22Rv1 (cell line): ENCODE results near the gene SLC6A8.
"Not testable (repeated sequence)": the region's sequence is repeated elsewhere in the genome, so short reads cannot be mapped to it uniquely, and the experiment has no call there.

ENCODE experiments used
- H3K27ac ChIP-seq: fragments of 450-650 bp; 2 replicates; pipeline ENCODE4 v1.5.1; 2017
- CTCF ChIP-seq: fragments of 450-650 bp; IDR thresholded peaks from 2 replicates; pipeline ENCODE4 v1.5.1; 2017; ENCODE audit warnings: mild to moderate bottlenecking
- ZFX ChIP-seq: fragments of 450-650 bp; IDR thresholded peaks from 2 replicates; pipeline ENCODE4 v1.6.1; 2017; ENCODE audit warnings: antibody characterized with exemption, borderline replicate concordance

The SLC6A8 gene

GRCh38 chrX:153700376-153700945, 12.7 kb downstream of the SLC6A8 start:
- no peak overlapping the region for H3K27ac ChIP-seq
- TF ChIP-seq CTCF: no peak
- no peak for TF ChIP-seq ZFX

GRCh38 chrX:153700967-153701366, 13.2 kb downstream of the SLC6A8 start:
- H3K27ac ChIP-seq: no peak overlapping the region
- TF ChIP-seq ZFX (no peak), CTCF (no peak)

DNA sequence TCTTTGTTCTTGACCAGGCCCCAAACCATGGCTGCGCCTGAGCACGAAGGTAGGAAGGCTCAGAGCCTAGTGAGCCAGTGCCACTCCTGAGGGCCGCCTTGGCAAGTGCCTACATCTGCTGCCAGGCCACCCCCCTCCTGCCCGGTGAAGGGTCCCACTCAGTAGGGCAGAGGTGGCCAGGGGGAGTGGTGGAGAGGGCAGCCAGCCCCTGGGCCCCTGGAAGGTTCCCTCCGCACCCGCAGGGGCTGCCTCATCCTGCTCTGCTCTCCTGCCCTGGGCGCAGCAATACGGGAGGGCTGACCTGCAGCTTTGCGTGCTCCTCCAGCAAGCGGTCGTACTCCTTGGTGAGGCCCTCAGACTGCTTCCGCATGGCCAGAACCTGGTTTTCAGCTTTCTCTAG, 14.0 kb downstream of the SLC6A8 start:
- TF ChIP-seq ZFX (no peak), CTCF (no peak)

GRCh38 chrX:153702336-153703035, 14.8 kb downstream of the SLC6A8 start:
- no peak overlapping the region for H3K27ac ChIP-seq

More for the DNA sequence above, 14.0 kb downstream of the SLC6A8 start:
- H3K27ac ChIP-seq: no peak overlapping the region

DNA sequence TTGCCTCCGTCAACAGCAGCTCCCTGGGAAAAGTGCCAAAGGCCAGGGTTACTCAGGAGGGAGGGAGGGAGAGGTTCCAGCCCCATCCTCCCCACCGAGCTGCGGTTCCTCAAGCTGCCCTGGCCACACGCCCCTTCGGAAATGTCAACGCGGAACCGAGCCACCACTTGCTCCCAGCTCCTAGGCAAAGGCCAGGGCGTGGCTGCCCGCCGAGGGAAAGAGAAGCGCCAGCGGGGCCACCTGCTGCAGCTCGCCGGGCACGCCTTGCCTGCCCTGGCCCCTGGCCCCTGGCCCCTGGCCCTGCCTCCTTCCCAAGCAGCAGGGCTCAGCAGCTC, 15.3 kb downstream of the SLC6A8 start:
- H3K27ac ChIP-seq: no peak overlapping the region
- TF ChIP-seq CTCF: no peak
- TF ChIP-seq ZFX: no peak

More at GRCh38 chrX:153702336-153703035, 14.8 kb downstream of the SLC6A8 start:
- TF ChIP-seq ZFX (no peak), CTCF (no peak)

DNA sequence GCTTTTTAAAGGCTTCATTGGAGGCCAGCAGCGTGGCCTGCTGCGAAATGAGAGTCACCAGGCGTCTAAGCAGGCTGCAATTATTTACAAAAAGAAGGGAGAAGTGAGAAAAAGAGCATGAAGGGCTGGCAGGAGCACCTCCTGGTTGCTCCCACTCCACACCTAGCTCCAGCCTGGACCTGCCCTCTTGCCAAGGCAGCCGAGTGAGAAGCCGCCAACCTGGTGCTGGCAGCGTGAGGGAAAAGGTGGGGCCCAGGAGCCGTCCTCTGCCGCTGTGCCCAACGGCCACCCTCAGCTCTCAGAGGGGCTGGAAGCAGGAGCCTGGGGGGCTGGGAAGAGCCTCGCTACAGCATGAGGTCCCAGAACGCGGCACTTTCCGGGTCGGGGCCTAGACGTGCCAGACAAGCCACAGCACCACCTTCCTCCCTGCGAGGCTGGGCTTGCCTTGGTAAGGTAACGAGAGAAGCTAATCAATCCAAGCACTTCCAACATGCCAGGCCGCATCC, 16.3 kb downstream of the SLC6A8 start:
- no peak for TF ChIP-seq ZFX
- no peak for TF ChIP-seq CTCF
- no peak overlapping the region for H3K27ac ChIP-seq

DNA sequence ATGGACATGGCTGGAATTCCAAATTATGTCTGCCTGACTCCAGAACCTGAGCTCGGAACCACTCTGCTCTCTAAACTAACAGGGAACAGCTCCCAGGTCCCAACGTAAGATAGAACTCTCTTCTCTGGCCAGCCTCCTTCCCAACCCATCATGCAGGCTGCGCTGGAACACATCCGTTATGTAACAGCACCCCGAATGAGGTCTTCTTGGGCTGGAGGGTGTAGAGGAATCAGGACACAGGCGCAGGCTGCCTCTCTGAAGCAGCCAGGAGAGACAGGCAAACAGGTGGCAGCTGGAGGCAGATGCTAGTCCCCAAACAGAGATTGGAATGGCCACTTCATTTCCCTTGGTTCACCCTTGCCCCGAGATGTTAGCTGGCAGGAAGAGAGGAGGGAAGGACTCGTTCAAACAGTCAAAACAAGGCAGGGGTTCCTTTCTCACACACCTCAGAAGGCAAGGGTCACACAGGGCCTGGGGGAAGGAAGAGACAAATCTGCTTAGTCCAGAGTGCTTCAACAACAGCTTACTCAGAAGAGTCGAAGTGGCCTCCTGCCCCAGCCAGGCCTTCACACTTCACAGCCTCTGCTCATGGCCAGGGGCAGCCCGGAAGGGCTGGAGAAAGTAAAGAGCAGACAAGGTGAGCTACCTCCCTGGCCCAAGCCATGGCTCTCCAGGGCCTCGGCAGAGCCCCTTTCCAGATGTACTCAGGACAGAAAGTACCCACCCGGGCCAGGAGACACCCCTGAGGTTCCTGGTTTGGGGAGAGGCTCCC, 17.1 kb downstream of the SLC6A8 start:
- not testable (repeated sequence) for H3K27ac ChIP-seq

GRCh38 chrX:153705403-153706060, 17.8 kb downstream of the SLC6A8 start:
- not testable (repeated sequence) for H3K27ac ChIP-seq
